Activated CD4-positive, CD25-positive, alpha-beta regulatory T cell treated with anti-CD3 and anti-CD28 coated beads, Interleukin-2, amount 50 U/mL, for 16 hours (primary cell): ENCODE measurements around the gene TDO2.
"Not testable (repeated sequence)": the region's sequence is repeated elsewhere in the genome, so short reads cannot be mapped to it uniquely, and the experiment has no call there.

Experiments
- DNase-seq: peaks from one replicate; pipeline ENCODE4 v3.0.0-alpha.2; 2020; ENCODE audit warnings: low read depth, low spot score

Gene TDO2

GRCh38 chr4:155907556-155907955 is 4.1 kb downstream of the TDO2 start:
- no peak for DNase-seq

- no peak for DNase-seq
Observed at GRCh38 chr4:155908187-155909139, 5.0 kb downstream of the TDO2 start.

GRCh38 chr4:155909615-155910226 is 6.2 kb downstream of the TDO2 start:
- DNase-seq = no peak

- DNase-seq = no peak
Observed at GRCh38 chr4:155911905-155912304, 8.4 kb downstream of the TDO2 start.

- no peak for DNase-seq
Observed at GRCh38 chr4:155914782-155915181, 11.3 kb downstream of the TDO2 start.

- DNase-seq = no peak
Observed at GRCh38 chr4:155921597-155921996, 18.1 kb downstream of the TDO2 start.

- DNase-seq = no peak
Observed at GRCh38 chr4:155924637-155925036, 21.1 kb downstream of the TDO2 start.

- DNase-seq = no peak
Observed at GRCh38 chr4:155929833-155930232, 26.3 kb downstream of the TDO2 start.

GRCh38 chr4:155930330-155930729 is 26.8 kb downstream of the TDO2 start:
- no peak for DNase-seq

GRCh38 chr4:155931634-155932033 is 28.1 kb downstream of the TDO2 start:
- DNase-seq = no peak

- not testable (repeated sequence) for DNase-seq
Observed at GRCh38 chr4:155934634-155935033, 31.1 kb downstream of the TDO2 start.

GRCh38 chr4:155935389-155935986 is 32.0 kb downstream of the TDO2 start:
- DNase-seq = no peak

GRCh38 chr4:155941085-155941790 is 37.7 kb downstream of the TDO2 start:
- DNase-seq = no peak

- no peak for DNase-seq
Observed at GRCh38 chr4:155941820-155942219, 38.3 kb downstream of the TDO2 start.

- DNase-seq = no peak
Observed at GRCh38 chr4:155943605-155944291, 40.3 kb downstream of the TDO2 start.

GRCh38 chr4:155944516-155944915 is 41.0 kb downstream of the TDO2 start:
- no peak for DNase-seq

GRCh38 chr4:155946486-155946885 is 43.0 kb downstream of the TDO2 start:
- DNase-seq = no peak

GRCh38 chr4:155948541-155948940 is 45.0 kb downstream of the TDO2 start:
- no peak for DNase-seq

GRCh38 chr4:155950461-155950860 is 47.0 kb downstream of the TDO2 start:
- DNase-seq = no peak

GRCh38 chr4:155952501-155952901 is 49.0 kb downstream of the TDO2 start:
- no peak for DNase-seq
